ENCODE data around the gene SEC23B. TPM values are rescaled to one million over a fixed set of nuclear protein-coding genes. Genes with fewer than 3 reads are reported as not detected.

Gene SEC23B
- total and polyA plus RNA-seq, 2 of the 13 experiments (the other 11 are each of a cell fraction or from before 2014, with no cell fraction given) = 114 to 120 TPM

- TF ChIP-seq ZNF609 (CRISPR knock-in tag; IDR thresholded peaks at IDR 0.05; ENCODE audit: borderline replicate concordance) = no peak
- TF ChIP-seq DMAP1 (CRISPR knock-in tag; IDR thresholded peaks at IDR 0.05) = peak; percentile 67; the same call in 1 of the 2 replicates
- TF ChIP-seq, protein P1, sequence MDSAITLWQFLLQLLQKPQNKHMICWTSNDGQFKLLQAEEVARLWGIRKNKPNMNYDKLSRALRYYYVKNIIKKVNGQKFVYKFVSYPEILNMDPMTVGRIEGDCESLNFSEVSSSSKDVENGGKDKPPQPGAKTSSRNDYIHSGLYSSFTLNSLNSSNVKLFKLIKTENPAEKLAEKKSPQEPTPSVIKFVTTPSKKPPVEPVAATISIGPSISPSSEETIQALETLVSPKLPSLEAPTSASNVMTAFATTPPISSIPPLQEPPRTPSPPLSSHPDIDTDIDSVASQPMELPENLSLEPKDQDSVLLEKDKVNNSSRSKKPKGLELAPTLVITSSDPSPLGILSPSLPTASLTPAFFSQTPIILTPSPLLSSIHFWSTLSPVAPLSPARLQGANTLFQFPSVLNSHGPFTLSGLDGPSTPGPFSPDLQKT (CRISPR knock-in tag; IDR thresholded peaks at IDR 0.05; ENCODE audit: borderline replicate concordance) = 0 out of 2 replicates have a peak, but pooled peaks have one; percentile 72
- TF ChIP-seq ZNF230 (CRISPR knock-in tag; IDR thresholded peaks at IDR 0.05) = peak; percentile 17; the same call in 1 of the 2 replicates
- TF ChIP-seq NFRKB (IDR thresholded peaks at IDR 0.05) = no peak
- TF ChIP-seq ETV6 (CRISPR knock-in tag; conservative IDR thresholded peaks at IDR 0.05) = no peak
- peak; percentile 65; the same call in 1 of the 2 replicates for TF ChIP-seq ZNF619 (CRISPR knock-in tag; IDR thresholded peaks at IDR 0.05)
- peak; percentile 43; the same call in 1 of the 2 replicates for TF ChIP-seq ERF (CRISPR knock-in tag; IDR thresholded peaks at IDR 0.05)
- TF ChIP-seq RNF219 (CRISPR knock-in tag; IDR thresholded peaks at IDR 0.05) = no peak
- no peak for TF ChIP-seq ZUFSP (CRISPR knock-in tag; IDR thresholded peaks at IDR 0.05; ENCODE audit: borderline replicate concordance)
- no peak; the same call in 1 of the 2 replicates for TF ChIP-seq JUND (CRISPR knock-in tag; IDR thresholded peaks at IDR 0.05)
- no peak for TF ChIP-seq ZNF572 (CRISPR knock-in tag; IDR thresholded peaks at IDR 0.05)
- no peak for TF ChIP-seq ZNF337 (CRISPR knock-in tag; IDR thresholded peaks at IDR 0.05; ENCODE audit: borderline replicate concordance, low read depth)
- TF ChIP-seq SNAPC2 (CRISPR knock-in tag; IDR thresholded peaks at IDR 0.05) = no peak
- TF ChIP-seq, protein P2, sequence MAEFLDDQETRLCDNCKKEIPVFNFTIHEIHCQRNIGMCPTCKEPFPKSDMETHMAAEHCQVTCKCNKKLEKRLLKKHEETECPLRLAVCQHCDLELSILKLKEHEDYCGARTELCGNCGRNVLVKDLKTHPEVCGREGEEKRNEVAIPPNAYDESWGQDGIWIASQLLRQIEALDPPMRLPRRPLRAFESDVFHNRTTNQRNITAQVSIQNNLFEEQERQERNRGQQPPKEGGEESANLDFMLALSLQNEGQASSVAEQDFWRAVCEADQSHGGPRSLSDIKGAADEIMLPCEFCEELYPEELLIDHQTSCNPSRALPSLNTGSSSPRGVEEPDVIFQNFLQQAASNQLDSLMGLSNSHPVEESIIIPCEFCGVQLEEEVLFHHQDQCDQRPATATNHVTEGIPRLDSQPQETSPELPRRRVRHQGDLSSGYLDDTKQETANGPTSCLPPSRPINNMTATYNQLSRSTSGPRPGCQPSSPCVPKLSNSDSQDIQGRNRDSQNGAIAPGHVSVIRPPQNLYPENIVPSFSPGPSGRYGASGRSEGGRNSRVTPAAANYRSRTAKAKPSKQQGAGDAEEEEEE (CRISPR knock-in tag; IDR thresholded peaks at IDR 0.05; ENCODE audit: borderline replicate concordance) = no peak
Measured at GRCh38 chr20:18587665-18588573, 80.2 kb downstream of the SEC23B start, which contains the start of gene DTD1 (continued).
